HG03432 (cell line): Measurements from ENCODE around the gene GDF15.
A peak's percentile ranks its signal among the peaks of the same experiment; 100 is the strongest.
"Not testable (repeated sequence)": the region's sequence is repeated elsewhere in the genome, so short reads cannot be mapped to it uniquely, and the experiment has no call there.

Source experiments
- ATAC-seq: cut with Tn5 transposase; IDR thresholded peaks from one replicate; pipeline ENCODE4 v1.9.1; 2021; ENCODE audit warnings: mild to moderate bottlenecking, moderate library complexity; ENCODE audit not compliant: unreplicated experiment

The GDF15 gene

GRCh38 chr19:18385675-18386542 lies at the start of gene GDF15:
Gene GDF15 (plus strand): TSS chr19:18386158. CDS start chr19:18386190, 32 bp downstream.
- ATAC-seq = no peak

- ATAC-seq = no peak
Observed at GRCh38 chr19:18338541-18338940, 47.4 kb upstream of the GDF15 start.

GRCh38 chr19:18339723-18340122 lies 46.2 kb upstream of the GDF15 start:
- ATAC-seq = no peak

- ATAC-seq = peak; percentile 64
Observed at GRCh38 chr19:18340190-18340989, 45.6 kb upstream of the GDF15 start, which contains the start of gene PGPEP1. Gene PGPEP1 (plus strand): TSS chr19:18340598. CDS start chr19:18340682, 84 bp downstream.

GRCh38 chr19:18340990-18341868 lies 44.7 kb upstream of the GDF15 start:
- ATAC-seq = peak; percentile 59

GRCh38 chr19:18342090-18342632 lies 43.8 kb upstream of the GDF15 start:
- no peak for ATAC-seq

GRCh38 chr19:18344582-18344950 lies 41.4 kb upstream of the GDF15 start:
- no peak for ATAC-seq

- no peak for ATAC-seq
Observed at GRCh38 chr19:18345296-18345695, 40.7 kb upstream of the GDF15 start.

GRCh38 chr19:18346091-18346490 lies 39.9 kb upstream of the GDF15 start:
- ATAC-seq = no peak

GRCh38 chr19:18348171-18348570 lies 37.8 kb upstream of the GDF15 start:
- no peak for ATAC-seq

- not testable (repeated sequence) for ATAC-seq
Observed at GRCh38 chr19:18348818-18349339, 37.1 kb upstream of the GDF15 start.

- ATAC-seq = no peak
Observed at GRCh38 chr19:18349524-18350128, 36.3 kb upstream of the GDF15 start.

GRCh38 chr19:18350490-18350889 lies 35.5 kb upstream of the GDF15 start:
- no peak for ATAC-seq

GRCh38 chr19:18351544-18351943 lies 34.4 kb upstream of the GDF15 start:
- ATAC-seq = no peak

GRCh38 chr19:18353378-18354005 lies 32.5 kb upstream of the GDF15 start:
- no peak for ATAC-seq

- not testable (repeated sequence) for ATAC-seq
Observed at GRCh38 chr19:18354743-18355142, 31.2 kb upstream of the GDF15 start.

- no peak for ATAC-seq
Observed at GRCh38 chr19:18357041-18357440, 28.9 kb upstream of the GDF15 start.

- ATAC-seq = no peak
Observed at GRCh38 chr19:18361646-18362045, 24.3 kb upstream of the GDF15 start.

GRCh38 chr19:18362934-18363542 lies 22.9 kb upstream of the GDF15 start:
- ATAC-seq = no peak
